Esophagus muscularis mucosa (tissue), 4 donors: ENCODE measurements around the gene IL5RA. TPM values are rescaled to one million over a fixed set of nuclear protein-coding genes. Genes with fewer than 3 reads are reported as not detected.

Experiments used
- DNase-seq: peaks from one replicate; pipeline ENCODE4 v3.0.0-alpha.2; 2017; ENCODE audit errors: extremely low spot score
- H3K27ac ChIP-seq, 4 donors: fragments of 200-600 bp; sonication (generic); replicated peaks in 1 of 4; 1 replicate in 3 of 4; 2 replicates in 1 of 4; pipeline ENCODE4 v1.5.1; 2016 to 2019; ENCODE audit warnings: mild to moderate bottlenecking in 1 of 4
- H3K27me3 ChIP-seq, 4 donors: fragments of 200-600 bp; sonication (generic); one replicate each; pipeline versions ENCODE4 v1.5.1 to v1.6.0; 2016 to 2019
- H3K36me3 ChIP-seq, 4 donors: fragments of 200-600 bp; sonication (generic); one replicate each; pipeline ENCODE4 v1.5.1; 2016 to 2019
- H3K4me1 ChIP-seq, 4 donors: fragments of 200-600 bp; sonication (generic); one replicate each; pipeline ENCODE4 v1.5.1; 2016 to 2019
- H3K4me3 ChIP-seq, 4 donors: fragments of 200-600 bp; sonication (generic); 1 replicate in 2 of 4; 2 replicates in 2 of 4; pipeline ENCODE4 v1.5.1; 2016 to 2019; ENCODE audit warnings: mild to moderate bottlenecking in 4 of 4, moderate library complexity in 1 of 4
- H3K9me3 ChIP-seq, 4 donors: fragments of 200-600 bp; sonication (generic); 1 replicate in 3 of 4; 2 replicates in 1 of 4; pipeline ENCODE4 v1.5.1; 2016 to 2019
- EP300 ChIP-seq: sonication (generic); formaldehyde crosslinking; IDR thresholded peaks from one replicate; pipeline ENCODE4 v1.6.1; 2017; ENCODE audit warnings: antibody characterized with exemption
- POLR2A ChIP-seq: fragments of 450-650 bp; IDR thresholded peaks from one replicate; pipeline ENCODE4 v1.6.1; 2017; ENCODE audit warnings: antibody characterized with exemption, moderate library complexity, mild to moderate bottlenecking, low read depth
- POLR2AphosphoS5 ChIP-seq, 2 donors: sonication (generic); formaldehyde crosslinking; IDR thresholded peaks; one replicate each; pipeline ENCODE4 v1.6.1; 2017; ENCODE audit warnings: antibody characterized with exemption in 2 of 2
- WGBS: methylation state at CpG from one replicate; pipeline ENCODE4 v1.1.5; 2018; 5-methylcytosine and 5-hydroxymethylcytosine counted together
- intact Hi-C: fragments of 100-400 bp; cut with DNase I; formaldehyde crosslinking; loops from one replicate; pipeline ENCODE4 v1.15.1; 2023
- total RNA-seq, 4 donors: library from RNA; depleted of rRNA; stranded (reverse); fragments of >200 nt; gene quantifications; one replicate each; pipeline versions ENCODE4 v1.1.0 to v1.2.1, GENCODE V29; 2016
- TF ChIP-seq, protein P1 (sequence below), 3 experiments: fragments of 200-600 bp in 2 of 3; fragments of 450-650 bp in 1 of 3; sonication (generic) in 2 of 3; IDR thresholded peaks; one replicate each; pipeline ENCODE4 v1.5.1; 2017 to 2019; ENCODE audit warnings: antibody characterized with exemption in 3 of 3, mild to moderate bottlenecking in 2 of 3, moderate library complexity in 1 of 3

The IL5RA gene
- total RNA-seq, 4 donors from 2014 or later, result 0.13 to 1.2 (median 0.38) TPM

DNA sequence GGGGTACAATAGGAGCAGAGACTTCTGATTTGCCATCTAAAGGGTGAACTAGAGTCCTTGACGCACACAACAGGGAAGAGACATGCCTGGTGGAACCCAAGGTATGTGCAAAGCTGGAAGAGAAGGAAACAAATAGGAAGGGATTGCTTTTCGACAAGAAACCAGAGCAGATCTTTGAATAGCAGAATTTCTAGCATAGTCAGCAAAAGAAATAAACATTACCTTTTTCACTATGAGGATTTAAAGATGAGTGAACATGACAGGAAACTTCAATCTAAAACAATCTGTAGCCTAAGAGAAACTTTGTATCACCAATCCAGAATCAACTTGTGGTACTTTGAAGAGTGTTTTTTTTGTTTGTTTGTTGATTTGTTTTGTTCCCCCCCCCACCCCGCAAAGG, 4.9 kb downstream of the IL5RA start:
- Histone ChIP-seq H3K36me3 (no peaks in the 10 kb centered on the region), H3K27me3 (peaks cover 0 to 6% (median 0%) of the 10 kb centered on the region in 4 donors), H3K9me3 (no peaks in the 10 kb centered on the region), H3K4me3 (no peak overlapping the region), H3K27ac (no peak overlapping the region), H3K4me1 (no peaks in the 10 kb centered on the region)
- 83% methylated on average over 3 of the region's 3 CpGs for WGBS
- no peak for DNase-seq
- TF ChIP-seq POLR2A (no peak), POLR2AphosphoS5 (IDR thresholded peaks at IDR 0.05) (no peak), EP300 (no peak)
- TF ChIP-seq, protein P1, sequence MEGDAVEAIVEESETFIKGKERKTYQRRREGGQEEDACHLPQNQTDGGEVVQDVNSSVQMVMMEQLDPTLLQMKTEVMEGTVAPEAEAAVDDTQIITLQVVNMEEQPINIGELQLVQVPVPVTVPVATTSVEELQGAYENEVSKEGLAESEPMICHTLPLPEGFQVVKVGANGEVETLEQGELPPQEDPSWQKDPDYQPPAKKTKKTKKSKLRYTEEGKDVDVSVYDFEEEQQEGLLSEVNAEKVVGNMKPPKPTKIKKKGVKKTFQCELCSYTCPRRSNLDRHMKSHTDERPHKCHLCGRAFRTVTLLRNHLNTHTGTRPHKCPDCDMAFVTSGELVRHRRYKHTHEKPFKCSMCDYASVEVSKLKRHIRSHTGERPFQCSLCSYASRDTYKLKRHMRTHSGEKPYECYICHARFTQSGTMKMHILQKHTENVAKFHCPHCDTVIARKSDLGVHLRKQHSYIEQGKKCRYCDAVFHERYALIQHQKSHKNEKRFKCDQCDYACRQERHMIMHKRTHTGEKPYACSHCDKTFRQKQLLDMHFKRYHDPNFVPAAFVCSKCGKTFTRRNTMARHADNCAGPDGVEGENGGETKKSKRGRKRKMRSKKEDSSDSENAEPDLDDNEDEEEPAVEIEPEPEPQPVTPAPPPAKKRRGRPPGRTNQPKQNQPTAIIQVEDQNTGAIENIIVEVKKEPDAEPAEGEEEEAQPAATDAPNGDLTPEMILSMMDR (IDR thresholded peaks at IDR 0.05), result no peak
- intact Hi-C loops, result no loop called here

DNA sequence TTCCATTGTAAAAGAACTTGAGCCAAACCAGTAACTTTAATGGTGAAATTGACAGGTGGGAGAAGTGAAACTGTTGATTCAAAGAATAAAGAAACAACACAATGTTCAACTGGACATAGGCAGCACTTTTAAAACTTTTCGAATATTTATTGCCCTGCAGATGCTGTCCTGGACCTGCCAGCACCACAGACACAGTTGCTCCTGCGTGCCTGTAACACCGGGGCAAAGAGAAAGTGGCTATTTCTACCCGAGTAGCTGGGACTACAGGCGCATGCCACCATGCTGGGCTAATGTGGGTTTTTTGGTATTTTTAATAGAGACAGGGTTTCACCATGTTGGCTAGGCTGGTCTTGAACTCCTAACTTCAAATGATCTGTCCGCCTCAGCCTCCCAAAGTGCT, 7.4 kb downstream of the IL5RA start:
- TF ChIP-seq POLR2AphosphoS5 (IDR thresholded peaks at IDR 0.05), result no peak
- TF ChIP-seq EP300, result no peak
- TF ChIP-seq POLR2A, result no peak
- TF ChIP-seq, protein P1 (IDR thresholded peaks at IDR 0.05), result no peak
- Histone ChIP-seq H3K4me3 (no peak overlapping the region), H3K27me3 (peaks cover 0 to 6% (median 0%) of the 10 kb centered on the region in 4 donors), H3K4me1 (no peaks in the 10 kb centered on the region), H3K27ac (no peak overlapping the region), H3K9me3 (no peaks in the 10 kb centered on the region), H3K36me3 (no peaks in the 10 kb centered on the region)
- intact Hi-C loops, result no loop called here
- peak; percentile 55 for DNase-seq
- WGBS, result 87% methylated on average over 6 of the region's 6 CpGs

- Histone ChIP-seq H3K4me1 (no peaks in the 10 kb centered on the region), H3K4me3 (no peak overlapping the region), H3K36me3 (no peaks in the 10 kb centered on the region), H3K9me3 (no peaks in the 10 kb centered on the region), H3K27ac (no peak overlapping the region), H3K27me3 (peaks cover 0 to 6% (median 0%) of the 10 kb centered on the region in 4 donors)
- DNase-seq, result peak; percentile 75
- WGBS, result 84% methylated on average over 6 of the region's 6 CpGs
- no peak for TF ChIP-seq POLR2A
- intact Hi-C loops, result no loop called here
These were observed 8.3 kb downstream of the IL5RA start for GRCh38 chr3:3101660-3102458.

GRCh38 chr3:3097958-3098357, 12.2 kb downstream of the IL5RA start:
- Histone ChIP-seq H3K27me3 (peaks cover 0 to 4% (median 0%) of the 10 kb centered on the region in 4 donors), H3K4me3 (no peak overlapping the region), H3K4me1 (no peaks in the 10 kb centered on the region), H3K27ac (no peak overlapping the region), H3K9me3 (no peaks in the 10 kb centered on the region), H3K36me3 (no peaks in the 10 kb centered on the region)
- TF ChIP-seq EP300, result no peak
- TF ChIP-seq, protein P1 (IDR thresholded peaks at IDR 0.05), result no peak
- no peak for TF ChIP-seq POLR2A
- no peak for TF ChIP-seq POLR2AphosphoS5 (IDR thresholded peaks at IDR 0.05)
- intact Hi-C loops, result no loop called here
- no peak for DNase-seq
- WGBS, result 79% methylated on average over 4 of the region's 4 CpGs

DNA sequence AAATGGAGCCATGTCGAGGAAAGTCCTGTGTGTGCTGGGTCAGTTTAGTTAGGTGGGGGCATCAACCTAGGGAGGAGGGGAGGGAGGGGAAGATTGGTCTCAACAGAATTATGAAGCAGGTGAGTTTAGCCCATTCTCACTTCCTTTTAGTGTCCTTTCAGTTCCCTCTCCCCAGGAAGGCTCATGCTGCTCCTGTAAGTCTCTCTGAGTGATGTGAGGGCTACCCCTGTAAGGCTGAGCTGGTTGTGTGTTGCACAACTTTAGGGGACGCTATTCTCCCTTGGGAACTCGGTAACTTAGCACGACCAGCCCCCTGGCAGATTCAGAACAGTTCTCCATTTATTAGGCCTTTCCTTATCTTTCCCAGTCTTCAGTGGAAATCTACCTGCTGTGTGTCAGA, 21.2 kb downstream of the IL5RA start:
- no peaks in the 10 kb centered on the region for H3K9me3 ChIP-seq
- H3K27me3 ChIP-seq, result peaks cover 0 to 7% (median 0%) of the 10 kb centered on the region in 4 donors
- no peak for DNase-seq
- H3K36me3 ChIP-seq, result no peaks in the 10 kb centered on the region
- TF ChIP-seq, protein P1 (IDR thresholded peaks at IDR 0.05), result no peak
- TF ChIP-seq POLR2A (no peak), EP300 (no peak), POLR2AphosphoS5 (IDR thresholded peaks at IDR 0.05) (no peak)
- no peak overlapping the region for H3K27ac ChIP-seq
- WGBS, result 73% methylated on average over 4 of the region's 4 CpGs
- no peak overlapping the region for H3K4me3 ChIP-seq
- intact Hi-C loops, result no loop called here
- H3K4me1 ChIP-seq, result no peaks in the 10 kb centered on the region
